LNCAP (cell line): ENCODE results near the gene ESCO1.

Experiments used
- TF ChIP-seq, protein P1 (sequence below): fragments of 450-650 bp; IDR thresholded peaks from 2 replicates; pipeline ENCODE4 v1.5.1; 2017; ENCODE audit warnings: mild to moderate bottlenecking

Gene ESCO1

DNA sequence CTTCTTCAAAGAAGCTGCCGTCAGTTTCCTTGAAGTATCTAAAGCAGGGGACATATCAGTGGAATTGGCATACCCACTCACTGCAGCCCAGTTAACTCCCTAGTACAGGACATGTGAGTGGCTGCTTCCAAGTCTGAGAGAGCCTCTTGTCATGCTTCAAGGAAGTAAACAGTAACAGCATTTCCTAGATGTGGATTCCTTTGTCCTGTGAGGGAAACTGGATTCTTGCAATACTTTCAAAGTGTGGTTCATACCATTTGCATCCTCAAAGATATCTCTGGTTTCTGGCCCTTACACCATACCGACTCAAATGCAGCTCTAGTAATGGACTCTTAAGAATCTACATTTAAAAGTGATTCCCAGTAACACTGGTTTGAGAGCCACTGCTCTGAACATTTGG is 87.2 kb downstream of the ESCO1 start:
- TF ChIP-seq, protein P1, sequence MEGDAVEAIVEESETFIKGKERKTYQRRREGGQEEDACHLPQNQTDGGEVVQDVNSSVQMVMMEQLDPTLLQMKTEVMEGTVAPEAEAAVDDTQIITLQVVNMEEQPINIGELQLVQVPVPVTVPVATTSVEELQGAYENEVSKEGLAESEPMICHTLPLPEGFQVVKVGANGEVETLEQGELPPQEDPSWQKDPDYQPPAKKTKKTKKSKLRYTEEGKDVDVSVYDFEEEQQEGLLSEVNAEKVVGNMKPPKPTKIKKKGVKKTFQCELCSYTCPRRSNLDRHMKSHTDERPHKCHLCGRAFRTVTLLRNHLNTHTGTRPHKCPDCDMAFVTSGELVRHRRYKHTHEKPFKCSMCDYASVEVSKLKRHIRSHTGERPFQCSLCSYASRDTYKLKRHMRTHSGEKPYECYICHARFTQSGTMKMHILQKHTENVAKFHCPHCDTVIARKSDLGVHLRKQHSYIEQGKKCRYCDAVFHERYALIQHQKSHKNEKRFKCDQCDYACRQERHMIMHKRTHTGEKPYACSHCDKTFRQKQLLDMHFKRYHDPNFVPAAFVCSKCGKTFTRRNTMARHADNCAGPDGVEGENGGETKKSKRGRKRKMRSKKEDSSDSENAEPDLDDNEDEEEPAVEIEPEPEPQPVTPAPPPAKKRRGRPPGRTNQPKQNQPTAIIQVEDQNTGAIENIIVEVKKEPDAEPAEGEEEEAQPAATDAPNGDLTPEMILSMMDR: no peak

DNA sequence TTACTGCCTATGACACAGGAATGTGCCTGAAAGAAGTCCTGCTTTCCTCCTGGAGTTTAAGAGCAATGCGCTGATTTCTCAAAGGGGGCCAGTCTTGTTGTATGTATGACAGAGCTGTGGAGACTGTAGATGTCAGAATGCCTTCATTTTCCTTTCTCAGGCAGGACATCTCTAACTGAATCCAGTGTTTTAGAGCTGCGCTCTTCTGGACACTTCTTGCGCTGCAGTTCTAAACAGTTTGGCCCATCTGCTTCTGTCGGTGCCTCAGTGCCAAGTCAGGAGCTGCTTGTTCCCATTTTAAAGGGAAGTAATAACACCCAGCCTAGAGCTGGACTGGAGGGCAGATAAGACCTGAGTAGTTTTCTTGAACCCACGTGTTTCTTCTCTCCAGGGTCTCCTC is 91.4 kb downstream of the ESCO1 start:
- TF ChIP-seq, protein P1: no peak; the same call in 1 of the 2 replicates

- TF ChIP-seq, protein P1: no peak
Measured at GRCh38 chr18:21507913-21508701, 92.4 kb downstream of the ESCO1 start.

GRCh38 chr18:21502661-21503060 is 97.8 kb downstream of the ESCO1 start:
- TF ChIP-seq, protein P1: no peak

GRCh38 chr18:21499997-21500396 is 100.5 kb downstream of the ESCO1 start:
- TF ChIP-seq, protein P1: no peak

DNA sequence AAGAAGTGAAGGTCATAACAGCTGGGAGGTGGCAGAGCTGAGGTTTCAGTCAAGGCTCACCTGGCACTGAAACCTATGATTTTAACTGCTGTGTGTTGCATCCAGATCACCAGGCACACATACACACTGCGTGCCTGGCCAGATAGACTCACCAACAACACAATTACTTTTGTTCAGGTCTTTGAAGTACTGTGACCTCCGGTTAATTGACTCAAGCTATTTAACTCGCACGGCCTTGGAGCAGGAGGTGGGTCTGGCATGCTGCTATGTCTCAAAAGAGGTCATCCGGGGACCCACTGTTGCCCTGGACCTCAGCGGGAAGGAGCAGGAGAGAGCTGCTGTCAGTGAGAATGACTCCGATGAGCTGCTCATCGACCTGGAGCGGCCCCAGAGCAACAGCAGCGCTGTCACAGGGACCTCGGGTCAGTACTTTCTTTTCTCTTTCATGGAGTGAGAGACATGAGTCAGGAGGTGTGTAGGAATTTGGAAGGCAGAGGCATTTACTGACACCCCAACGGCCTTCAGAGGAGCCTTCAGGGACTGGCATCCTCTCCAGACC is 104.1 kb downstream of the ESCO1 start:
- TF ChIP-seq, protein P1: no peak

- TF ChIP-seq, protein P1: no peak
Measured at GRCh38 chr18:21490748-21491147, 109.8 kb downstream of the ESCO1 start.
